Measurements from ENCODE around the gene NVL. TPM values are rescaled to one million over a fixed set of nuclear protein-coding genes. Genes with fewer than 3 reads are reported as not detected.

NVL gene
- total and polyA plus RNA-seq, 2 donors from 2014 or later: 16.3 to 24.0 TPM

DNA sequence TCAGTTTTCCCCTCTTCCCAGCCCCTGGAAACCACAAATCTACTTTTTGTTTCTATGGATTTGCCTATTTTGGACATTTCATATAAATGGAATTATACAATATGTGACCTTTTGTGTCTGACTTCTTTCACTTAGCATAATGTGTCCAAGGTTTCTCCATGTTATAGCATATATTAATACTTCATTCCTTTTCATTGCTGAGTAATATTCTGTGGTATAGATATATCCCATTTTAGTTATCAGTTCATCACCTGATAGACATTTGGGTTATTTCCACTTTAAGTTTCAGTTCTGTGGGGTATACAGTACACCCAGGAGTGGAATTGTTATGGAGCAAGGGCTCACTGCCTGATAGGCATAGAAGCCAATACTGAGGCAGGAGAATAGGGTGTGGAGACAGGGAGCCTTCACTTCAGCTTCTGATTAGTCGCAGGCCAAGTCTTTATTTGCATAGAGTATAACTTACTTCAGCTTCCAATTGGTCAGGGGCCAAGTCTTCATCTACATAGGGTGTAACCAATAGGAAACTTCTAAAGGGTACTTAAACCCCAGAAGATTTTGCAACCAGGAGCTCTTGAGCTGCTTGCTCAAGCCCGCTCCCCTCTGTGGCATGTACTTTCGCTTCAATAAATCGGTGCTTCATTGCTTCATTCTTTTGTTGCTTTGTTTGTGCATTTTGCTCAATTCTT, 8.3 kb upstream of the NVL start:
- intact Hi-C loops (cut with DNase I): no loop called here
- H3K4me1 ChIP-seq (ENCODE audit: control insufficient read depth in 2 of 3, insufficient read depth in 2 of 3, low read depth in 1 of 3, low read length in 3 of 3): peaks cover 0 to 3% (median 0%) of the 10 kb centered on the region in 3 donors
- no peaks in the 10 kb centered on the region for H3K27me3 ChIP-seq (ENCODE audit: control insufficient read depth, insufficient read depth, low read length)
- TF ChIP-seq, protein P1, sequence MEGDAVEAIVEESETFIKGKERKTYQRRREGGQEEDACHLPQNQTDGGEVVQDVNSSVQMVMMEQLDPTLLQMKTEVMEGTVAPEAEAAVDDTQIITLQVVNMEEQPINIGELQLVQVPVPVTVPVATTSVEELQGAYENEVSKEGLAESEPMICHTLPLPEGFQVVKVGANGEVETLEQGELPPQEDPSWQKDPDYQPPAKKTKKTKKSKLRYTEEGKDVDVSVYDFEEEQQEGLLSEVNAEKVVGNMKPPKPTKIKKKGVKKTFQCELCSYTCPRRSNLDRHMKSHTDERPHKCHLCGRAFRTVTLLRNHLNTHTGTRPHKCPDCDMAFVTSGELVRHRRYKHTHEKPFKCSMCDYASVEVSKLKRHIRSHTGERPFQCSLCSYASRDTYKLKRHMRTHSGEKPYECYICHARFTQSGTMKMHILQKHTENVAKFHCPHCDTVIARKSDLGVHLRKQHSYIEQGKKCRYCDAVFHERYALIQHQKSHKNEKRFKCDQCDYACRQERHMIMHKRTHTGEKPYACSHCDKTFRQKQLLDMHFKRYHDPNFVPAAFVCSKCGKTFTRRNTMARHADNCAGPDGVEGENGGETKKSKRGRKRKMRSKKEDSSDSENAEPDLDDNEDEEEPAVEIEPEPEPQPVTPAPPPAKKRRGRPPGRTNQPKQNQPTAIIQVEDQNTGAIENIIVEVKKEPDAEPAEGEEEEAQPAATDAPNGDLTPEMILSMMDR (IDR thresholded peaks at IDR 0.05; ENCODE audit: borderline replicate concordance, extremely low read depth, insufficient read depth): no peak
- no peak overlapping the region for H3K4me3 ChIP-seq (ENCODE audit: low read length in 3 of 3)
- DNase-seq (no peak), FAIRE-seq (no peak)
- H3K36me3 ChIP-seq (ENCODE audit: control insufficient read depth in 2 of 3, insufficient read depth in 3 of 3, low read length in 3 of 3): no peaks in the 10 kb centered on the region
- peaks cover 0 to 3% (median 0%) of the 10 kb centered on the region in 3 donors for H3K9me3 ChIP-seq (ENCODE audit: control insufficient read depth in 2 of 3, insufficient read depth in 1 of 3, low read length in 3 of 3)
- no peak overlapping the region for H3K9ac ChIP-seq (ENCODE audit: low read length in 3 of 3)
- no peak overlapping the region for H3K27ac ChIP-seq (ENCODE audit: low read depth in 2 of 2, low read length in 2 of 2)

DNA sequence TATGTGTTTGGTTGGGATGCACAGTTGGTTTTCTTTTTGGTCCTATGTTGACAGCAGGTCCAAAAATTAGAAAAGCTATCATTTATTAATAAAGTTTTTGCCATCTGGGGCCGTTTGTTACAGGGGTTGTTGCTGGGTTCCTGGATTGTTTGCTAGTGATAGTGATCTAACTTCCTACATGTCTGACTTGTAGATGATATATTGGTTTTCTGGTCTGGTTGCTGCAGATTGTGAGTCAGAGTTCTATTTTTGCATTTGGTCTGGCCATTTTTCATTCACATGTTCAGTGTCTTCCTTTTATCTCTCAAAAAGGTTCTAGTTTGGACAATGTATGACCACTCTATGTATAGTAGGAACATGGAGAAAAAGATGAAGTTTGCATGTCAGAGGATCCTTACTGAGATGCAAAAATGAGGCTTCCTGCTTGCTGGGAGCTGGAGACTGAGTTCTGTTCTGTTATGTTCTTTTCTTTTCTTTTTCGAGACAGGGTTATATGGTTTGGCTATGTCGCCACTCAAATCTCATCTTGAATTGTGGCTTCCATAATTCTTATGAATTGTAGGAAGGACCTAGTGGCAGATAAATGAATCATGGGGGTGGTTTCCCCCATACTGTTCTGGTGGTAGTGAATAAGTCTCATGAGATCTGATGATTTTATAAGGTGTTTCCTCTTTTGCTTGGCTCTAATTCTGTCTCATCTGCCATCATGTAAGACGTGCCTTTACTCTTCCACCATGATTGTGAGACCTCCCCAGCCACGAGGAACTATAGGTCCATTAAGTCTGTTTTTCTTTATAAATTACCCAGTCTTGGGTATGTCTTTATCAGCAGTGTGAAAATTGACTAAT, 4.2 kb upstream of the NVL start:
- TF ChIP-seq, protein P1 (IDR thresholded peaks at IDR 0.05; ENCODE audit: borderline replicate concordance, extremely low read depth, insufficient read depth): no peak
- Histone ChIP-seq H3K27me3 (ENCODE audit: control insufficient read depth, insufficient read depth, low read length) (no peaks in the 10 kb centered on the region), H3K27ac (ENCODE audit: low read depth in 2 of 2, low read length in 2 of 2) (no peak overlapping the region), H3K4me3 (ENCODE audit: low read length in 3 of 3) (no peak overlapping the region), H3K4me1 (ENCODE audit: control insufficient read depth in 2 of 3, insufficient read depth in 2 of 3, low read depth in 1 of 3, low read length in 3 of 3) (peaks cover 0 to 3% (median 0%) of the 10 kb centered on the region in 3 donors), H3K9ac (ENCODE audit: low read length in 3 of 3) (no peak overlapping the region), H3K9me3 (ENCODE audit: control insufficient read depth in 2 of 3, insufficient read depth in 1 of 3, low read length in 3 of 3) (no peaks in the 10 kb centered on the region), H3K36me3 (ENCODE audit: control insufficient read depth in 2 of 3, insufficient read depth in 3 of 3, low read length in 3 of 3) (no peaks in the 10 kb centered on the region)
- FAIRE-seq (no peak), DNase-seq (no peak)
- intact Hi-C loops (cut with DNase I): no loop called here

DNA sequence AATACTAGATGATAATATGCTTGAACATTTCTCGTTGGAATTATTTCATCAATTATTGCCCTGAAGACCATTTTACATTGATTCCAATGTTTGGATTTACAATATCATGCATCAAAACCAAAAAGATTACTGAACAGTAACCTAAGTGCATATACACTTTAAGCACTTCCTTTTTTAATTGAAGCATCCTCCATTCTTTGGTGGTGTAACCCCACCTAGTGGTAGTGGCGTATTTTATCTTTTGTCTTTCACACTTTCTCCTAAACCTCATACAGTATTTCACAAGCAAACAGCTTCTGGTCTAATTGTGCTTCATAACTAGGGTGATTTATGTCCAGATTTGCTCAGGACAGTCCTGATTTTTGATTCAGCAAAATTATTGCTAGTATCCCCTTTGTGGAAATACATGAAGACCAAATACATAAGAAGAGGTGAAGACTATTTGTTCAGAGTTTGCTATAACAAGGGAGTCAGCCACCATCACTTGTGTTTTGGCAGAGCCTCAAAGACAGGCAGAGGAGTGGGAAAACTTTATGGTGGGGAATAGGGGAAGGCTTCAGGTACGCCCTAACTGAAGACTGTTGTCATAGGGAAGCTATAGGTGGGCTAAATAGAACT, 3.4 kb upstream of the NVL start:
- H3K27me3 ChIP-seq (ENCODE audit: control insufficient read depth, insufficient read depth, low read length): no peaks in the 10 kb centered on the region
- intact Hi-C loops (cut with DNase I): no loop called here
- TF ChIP-seq, protein P1 (IDR thresholded peaks at IDR 0.05; ENCODE audit: borderline replicate concordance, extremely low read depth, insufficient read depth): peak; percentile 67
- H3K4me1 ChIP-seq (ENCODE audit: control insufficient read depth in 2 of 3, insufficient read depth in 2 of 3, low read depth in 1 of 3, low read length in 3 of 3): peaks cover 0 to 4% (median 0%) of the 10 kb centered on the region in 3 donors
- H3K27ac ChIP-seq (ENCODE audit: low read depth in 2 of 2, low read length in 2 of 2): no peak overlapping the region
- no peak overlapping the region for H3K9ac ChIP-seq (ENCODE audit: low read length in 3 of 3)
- FAIRE-seq: peak; percentile 65
- no peaks in the 10 kb centered on the region for H3K9me3 ChIP-seq (ENCODE audit: control insufficient read depth in 2 of 3, insufficient read depth in 1 of 3, low read length in 3 of 3)
- H3K36me3 ChIP-seq (ENCODE audit: control insufficient read depth in 2 of 3, insufficient read depth in 3 of 3, low read length in 3 of 3): no peaks in the 10 kb centered on the region
- no peak overlapping the region for H3K4me3 ChIP-seq (ENCODE audit: low read length in 3 of 3)
- DNase-seq: peak in 3 of 5 donors; percentile 16 to 84 (median 77)
